ENCODE measurements around the gene TSPAN5.

The TSPAN5 gene

DNA sequence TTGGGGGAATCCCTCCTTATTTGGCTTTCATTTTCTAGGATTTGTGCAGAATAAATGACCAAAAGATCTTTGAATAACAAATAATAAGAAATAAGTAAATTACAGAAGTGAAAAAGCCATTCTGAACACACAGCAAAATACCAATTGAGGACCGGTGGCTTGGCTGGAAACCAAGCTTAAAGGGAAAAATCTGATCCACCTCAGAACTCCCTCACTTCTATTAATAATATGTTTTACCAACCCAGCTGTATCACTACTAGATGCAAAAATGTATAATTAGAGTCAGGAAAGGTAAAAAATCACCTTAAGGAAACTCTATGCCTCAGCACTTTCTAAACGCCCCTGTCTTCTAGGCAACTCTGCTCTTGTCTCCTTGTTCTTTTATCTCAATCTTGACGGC, 77.3 kb downstream of the TSPAN5 start:
- no peak for DNase-seq

DNA sequence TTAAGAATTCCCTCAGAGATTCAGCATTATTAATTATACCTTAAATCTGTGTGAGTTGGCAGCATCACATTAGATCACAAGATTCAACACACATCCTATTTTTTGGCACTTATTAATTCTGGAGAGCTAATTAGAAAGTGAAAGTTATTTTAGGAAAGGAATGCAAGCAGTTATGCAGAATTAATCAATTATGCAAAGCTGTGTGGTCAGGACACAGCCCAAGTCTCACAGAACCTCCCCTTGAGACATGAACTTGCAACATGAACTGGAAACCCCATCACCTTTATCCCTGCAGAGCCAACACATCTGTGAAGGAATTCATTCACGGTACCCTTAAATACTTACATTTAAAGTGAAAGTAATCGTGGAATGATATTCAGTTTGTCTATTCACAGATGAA, 80.5 kb downstream of the TSPAN5 start:
- no peak for DNase-seq

GRCh38 chr4:98574816-98575215, 83.6 kb downstream of the TSPAN5 start:
- no peak for DNase-seq

DNA sequence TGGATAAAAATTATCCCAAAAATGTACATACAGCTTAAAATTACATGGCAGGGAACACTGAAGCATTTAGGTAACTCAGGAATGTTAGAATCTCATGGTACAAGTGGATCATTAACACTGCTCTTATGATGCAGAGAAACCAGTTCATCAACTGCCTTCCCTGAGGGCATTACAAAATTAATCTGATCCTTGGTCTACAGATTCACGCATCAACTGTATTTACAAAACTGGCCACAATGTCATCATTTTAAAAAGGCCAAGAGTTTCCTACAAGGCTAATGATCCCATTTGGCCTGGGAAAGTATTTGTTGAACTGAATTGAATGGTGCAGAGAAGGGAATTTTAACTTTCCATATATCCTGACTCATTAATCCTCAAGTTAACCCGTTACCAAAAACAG, 84.6 kb downstream of the TSPAN5 start:
- DNase-seq, result no peak

DNA sequence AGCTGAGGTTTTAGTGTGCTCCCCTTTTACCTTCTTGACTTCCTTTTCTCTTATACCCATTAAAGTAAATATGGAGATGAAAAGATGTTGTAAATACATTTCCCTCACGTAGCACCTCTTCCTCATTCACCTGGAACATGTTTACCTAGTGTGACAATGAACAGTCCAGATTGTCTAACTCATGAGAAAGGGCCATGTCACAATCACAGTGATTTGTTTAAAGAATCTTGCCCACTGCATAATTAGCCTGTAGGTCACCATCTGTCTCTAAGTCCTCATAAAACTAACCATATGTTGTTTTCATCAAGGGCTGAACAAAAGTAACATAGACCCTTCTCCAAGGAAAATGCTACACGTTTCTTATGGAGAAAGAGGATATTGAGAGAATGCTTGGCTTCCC, 85.7 kb downstream of the TSPAN5 start:
- DNase-seq, result no peak

- no peak for DNase-seq
Measured at GRCh38 chr4:98571161-98571786, 87.1 kb downstream of the TSPAN5 start.

GRCh38 chr4:98570151-98570797, 88.1 kb downstream of the TSPAN5 start:
- no peak for DNase-seq

- no peak for DNase-seq
Measured at GRCh38 chr4:98568941-98569663, 89.3 kb downstream of the TSPAN5 start.

GRCh38 chr4:98567611-98568010, 90.8 kb downstream of the TSPAN5 start:
- DNase-seq, result no peak

GRCh38 chr4:98566361-98567008, 91.9 kb downstream of the TSPAN5 start:
- DNase-seq, result no peak

DNA sequence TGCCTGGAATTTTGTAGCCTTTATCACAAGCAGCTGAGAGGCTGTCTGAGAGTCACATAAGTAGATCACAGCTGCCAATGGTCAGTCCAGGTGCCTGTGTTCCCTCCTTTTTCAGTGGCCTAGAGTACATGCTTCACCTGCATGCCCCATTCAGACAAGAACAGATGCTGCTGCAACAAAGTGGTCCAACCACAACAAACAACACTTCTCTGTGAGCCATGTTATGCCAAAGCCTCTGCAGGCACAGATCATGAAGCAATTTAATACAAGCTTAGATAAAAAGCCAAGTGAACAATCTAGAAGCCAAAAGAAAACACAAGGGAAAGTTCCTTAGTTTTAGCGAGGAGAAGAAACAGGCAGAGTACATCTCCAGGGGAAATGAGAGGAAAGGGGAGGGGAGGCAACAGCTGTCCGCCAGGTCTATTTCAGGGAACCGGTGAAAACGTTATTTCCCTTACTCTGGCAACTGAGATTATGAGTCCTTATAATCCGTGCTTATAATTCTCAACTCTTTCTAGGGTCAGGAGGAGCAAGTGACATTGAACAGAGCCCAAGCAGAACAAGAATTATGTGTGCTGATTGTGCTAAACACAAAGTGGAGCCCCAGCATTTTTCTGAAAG, 92.6 kb downstream of the TSPAN5 start:
- DNase-seq, result no peak

DNA sequence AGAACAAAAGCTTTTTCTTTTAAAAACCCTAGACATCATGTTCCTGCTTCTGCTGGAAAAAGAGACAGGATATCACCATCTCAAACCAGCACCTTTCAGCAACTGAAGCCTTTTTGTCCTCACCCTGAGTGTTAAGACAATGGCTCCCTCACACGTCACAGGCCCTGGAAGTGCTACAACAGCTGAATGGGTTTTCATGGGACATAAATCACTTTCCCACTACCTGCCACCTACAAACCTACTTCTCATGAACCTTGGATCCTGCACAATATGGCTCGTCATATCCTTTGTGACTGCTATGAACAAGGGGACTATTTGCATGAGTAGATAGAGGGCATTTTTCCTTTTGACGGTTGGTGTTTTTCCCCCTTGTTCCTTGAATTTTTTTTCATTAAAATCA, 93.6 kb downstream of the TSPAN5 start:
- DNase-seq, result no peak

DNA sequence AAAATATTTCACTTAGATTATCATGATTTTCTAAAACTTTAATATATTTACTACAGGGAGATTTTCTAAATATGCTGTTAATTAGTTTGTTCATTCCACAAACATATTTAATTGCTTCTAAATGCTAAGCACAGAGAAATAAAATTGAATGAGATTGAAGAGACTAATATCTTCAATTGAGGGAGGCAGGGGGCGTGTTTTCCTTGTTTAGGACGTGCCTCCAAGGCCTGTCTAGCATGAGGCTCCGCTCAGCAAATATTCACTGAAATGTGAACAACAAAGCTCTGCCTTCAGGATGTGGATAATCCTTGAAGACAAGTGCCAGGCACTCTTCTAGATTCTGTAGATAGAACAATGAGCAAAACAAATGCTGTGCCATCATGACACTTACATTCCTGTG, 98.1 kb downstream of the TSPAN5 start:
- no peak for DNase-seq

- no peak for DNase-seq
Measured at GRCh38 chr4:98558471-98559169, 99.8 kb downstream of the TSPAN5 start.

- no peak for DNase-seq
Measured at GRCh38 chr4:98557194-98557892, 101.1 kb downstream of the TSPAN5 start.

- no peak for DNase-seq
Measured at GRCh38 chr4:98556451-98556850, 102.0 kb downstream of the TSPAN5 start.

- no peak for DNase-seq
Measured at GRCh38 chr4:98555798-98556445, 102.5 kb downstream of the TSPAN5 start.

DNA sequence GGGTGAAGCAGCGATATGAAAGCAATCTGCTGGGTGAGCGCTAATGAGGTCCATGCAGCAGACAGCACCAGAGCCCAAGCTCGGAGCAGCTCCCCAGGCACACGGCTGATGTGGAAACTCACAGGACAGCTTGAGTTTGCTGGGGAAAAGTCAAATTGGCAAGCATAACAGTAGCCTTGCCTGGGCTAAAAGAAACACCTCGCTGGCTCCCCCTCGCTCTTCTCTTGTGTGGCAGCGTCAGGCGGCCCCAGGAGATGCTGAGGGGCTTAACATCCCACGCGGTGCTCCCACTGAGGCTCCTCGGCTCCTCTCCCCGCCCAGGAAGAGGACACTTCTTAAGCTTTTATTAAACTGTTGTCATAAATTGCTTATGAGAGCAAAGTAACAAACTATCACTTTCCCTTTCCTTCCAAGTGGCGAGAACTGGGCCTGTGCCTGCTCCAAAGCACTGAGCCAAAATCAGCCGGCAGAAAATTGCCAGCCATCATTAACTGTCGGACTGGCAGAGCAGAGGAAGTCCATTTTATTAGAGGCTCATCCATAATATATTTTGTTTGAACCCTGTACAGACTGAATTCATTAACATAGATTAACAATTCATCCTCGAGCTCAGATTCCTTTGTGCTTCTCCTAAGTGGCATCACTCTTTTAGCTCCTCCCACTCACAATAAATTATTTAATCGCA, 111.4 kb downstream of the TSPAN5 start:
- DNase-seq, result no peak

- no peak for DNase-seq
Measured at GRCh38 chr4:98544818-98545414, 113.5 kb downstream of the TSPAN5 start.

DNA sequence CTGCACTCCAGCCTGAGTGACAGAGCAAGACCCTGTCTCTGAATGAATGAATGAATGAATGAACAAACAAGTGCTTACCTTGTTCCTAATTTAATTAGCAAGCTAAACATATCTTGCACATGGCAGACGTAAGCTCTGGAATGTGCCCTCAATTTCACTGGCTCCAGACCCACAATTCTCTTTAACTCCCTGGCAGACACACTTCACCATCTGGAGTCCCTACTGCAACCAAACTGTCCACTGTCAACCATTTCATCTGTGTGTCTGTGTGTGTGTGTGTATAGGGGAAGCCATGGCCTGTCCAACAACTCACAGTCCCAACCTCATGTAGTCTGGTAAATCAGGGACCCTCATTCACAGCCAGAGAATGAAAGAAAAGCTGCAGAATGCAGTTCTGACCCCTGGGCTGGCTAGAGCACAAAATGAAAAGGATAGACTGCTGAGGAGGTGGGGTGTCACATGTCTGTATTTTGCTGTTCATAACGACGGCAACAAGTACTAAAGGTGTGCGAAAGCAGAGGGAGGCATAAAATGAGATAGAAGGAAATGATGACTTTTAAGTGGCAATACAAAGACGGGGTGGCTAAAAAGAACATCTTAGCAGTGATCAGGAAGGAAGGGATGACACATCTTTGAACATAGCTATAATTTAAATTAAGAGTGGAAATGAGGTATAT, 114.1 kb downstream of the TSPAN5 start:
- no peak for DNase-seq

Data from stimulated activated naive CD4-positive, alpha-beta T cell treated with Interleukin-2 at 50 U/mL for 16 hours (primary cell).